Panc1 (cell line): Measurements from ENCODE around the gene BLM. TPM values are rescaled to one million over a fixed set of nuclear protein-coding genes. Genes with fewer than 3 reads are reported as not detected.

Experiments
- ATAC-seq: fragments of 200-7000 bp; cut with Tn5 transposase; 2 replicates; pipeline ENCODE4 v1.9.1; 2020; ENCODE audit warnings: mild to moderate bottlenecking, moderate library complexity
- BruUV-seq: library from RNA; stranded (reverse); fragments of 400-500 nt; replicated peaks from 2 replicates; lab custom pipeline; 2021; lab: Mats Ljungman, UMichigan
- CTCF ChIA-PET: fragments of 300-600 bp; sonication (Branson Sonifier 250); formaldehyde crosslinking; loops from one replicate; lab custom pipeline; 2022; ENCODE audit warnings: antibody characterized with exemption; lab: Charles Lee
- POLR2A ChIA-PET: fragments of 300-600 bp; sonication (Branson Sonifier 250); formaldehyde crosslinking; loops from one replicate; lab custom pipeline; 2022; ENCODE audit warnings: antibody characterized with exemption; lab: Charles Lee
- DNase-seq: peaks from one replicate; pipeline ENCODE4 v3.0.0-alpha.2; 2010; ENCODE audit warnings: low read depth, low spot score
- H3K27ac ChIP-seq: 2 replicates; pipeline ENCODE4 v1.5.1; 2011; ENCODE audit warnings: mild to moderate bottlenecking, low read length, inconsistent platforms
- H3K27me3 ChIP-seq: fragments of 200-500 bp; sonication (Bioruptor generic); 2 replicates; pipeline ENCODE4 v1.6.0; 2014; ENCODE audit warnings: low read length, inconsistent platforms; ENCODE audit not compliant: control insufficient read depth, insufficient read depth
- H3K36me3 ChIP-seq: fragments of 200-500 bp; sonication (Bioruptor generic); 2 replicates; pipeline ENCODE4 v1.5.1; 2014; ENCODE audit warnings: inconsistent platforms, mild to moderate bottlenecking, low read length, moderate library complexity; ENCODE audit not compliant: control insufficient read depth, insufficient read depth
- H3K4me1 ChIP-seq: 2 replicates; pipeline ENCODE4 v1.5.1; 2011; ENCODE audit warnings: inconsistent platforms, mild to moderate bottlenecking, low read length, moderate library complexity; ENCODE audit not compliant: control insufficient read depth, insufficient read depth
- H3K4me3 ChIP-seq, 2 experiments: 2 replicates each; pipeline ENCODE4 v1.5.1; 2011 to 2012; ENCODE audit warnings: low read depth in 2 of 2, low read length in 2 of 2, mild to moderate bottlenecking in 2 of 2, inconsistent platforms in 1 of 2, moderate library complexity in 1 of 2
- H3K9me3 ChIP-seq: fragments of 200-500 bp; sonication (Bioruptor generic); 2 replicates; pipeline ENCODE4 v1.5.1; 2014; ENCODE audit warnings: low read depth, mild to moderate bottlenecking, inconsistent platforms, low read length, moderate library complexity; ENCODE audit not compliant: control insufficient read depth, insufficient read depth
- POLR2AphosphoS5 ChIP-seq: IDR thresholded peaks from 2 replicates; pipeline ENCODE4 v1.6.1; 2012; ENCODE audit warnings: mild to moderate bottlenecking, low read depth, low read length, moderate library complexity
- SIN3A ChIP-seq: IDR thresholded peaks from 2 replicates; pipeline ENCODE4 v1.6.1; 2012; ENCODE audit warnings: low read depth, mild to moderate bottlenecking, low read length, moderate library complexity, borderline replicate concordance; ENCODE audit not compliant: insufficient read depth
- TCF7L2 ChIP-seq: IDR thresholded peaks from 2 replicates; pipeline ENCODE4 v1.6.1; 2011; ENCODE audit warnings: mild to moderate bottlenecking, low read depth, low read length, inconsistent platforms
- in situ Hi-C: cut with HindIII; loops from 2 replicates; pipeline ENCODE4 v1.10.0; 2016; ENCODE audit warnings: low sequenced_read_pairs, low pct_unique_long_range_greater_than_20kb
- intact Hi-C: fragments of 100-400 bp; cut with micrococcal nuclease; formaldehyde crosslinking; loops from one replicate; pipeline ENCODE4 v1.10.0; 2022; ENCODE audit not compliant: unreplicated experiment
- total RNA-seq: library from RNA; stranded (reverse); gene quantifications from one replicate; pipeline ENCODE4 v1.2.1, GENCODE V29; 2021; ENCODE audit not compliant: unreplicated experiment
- TF ChIP-seq, protein P1 (sequence below): fragments of 450-650 bp; IDR thresholded peaks from 2 replicates; pipeline ENCODE4 v1.5.1; 2017; ENCODE audit warnings: mild to moderate bottlenecking
- TF ChIP-seq, protein P2 (sequence below), 2 experiments: IDR thresholded peaks; 2 replicates each; pipeline ENCODE4 v1.6.1; 2011 to 2012; ENCODE audit warnings: low read depth in 2 of 2, control low read depth in 1 of 2, low read length in 1 of 2, mild to moderate bottlenecking in 1 of 2, moderate library complexity in 1 of 2; ENCODE audit not compliant: insufficient read depth in 1 of 2

BLM gene
- total RNA-seq, 1 experiment from 2014 or later = 23.9 TPM

GRCh38 chr15:90857337-90857736 is 140.2 kb downstream of the BLM start:
- BruUV-seq = no TSS peak
- CTCF ChIA-PET = no interaction called here
- in situ Hi-C loops = no loop called here

GRCh38 chr15:90857883-90858443 is 140.8 kb downstream of the BLM start:
- Histone ChIP-seq H3K27ac (no peak overlapping the region), H3K4me1 (peaks cover 23% of the 10 kb centered on the region), H3K4me3 (no peak overlapping the region), H3K36me3 (no peaks in the 10 kb centered on the region), H3K27me3 (no peaks in the 10 kb centered on the region), H3K9me3 (no peaks in the 10 kb centered on the region)
- no peak for TF ChIP-seq POLR2AphosphoS5
- TF ChIP-seq TCF7L2 = no peak
- TF ChIP-seq, protein P1, sequence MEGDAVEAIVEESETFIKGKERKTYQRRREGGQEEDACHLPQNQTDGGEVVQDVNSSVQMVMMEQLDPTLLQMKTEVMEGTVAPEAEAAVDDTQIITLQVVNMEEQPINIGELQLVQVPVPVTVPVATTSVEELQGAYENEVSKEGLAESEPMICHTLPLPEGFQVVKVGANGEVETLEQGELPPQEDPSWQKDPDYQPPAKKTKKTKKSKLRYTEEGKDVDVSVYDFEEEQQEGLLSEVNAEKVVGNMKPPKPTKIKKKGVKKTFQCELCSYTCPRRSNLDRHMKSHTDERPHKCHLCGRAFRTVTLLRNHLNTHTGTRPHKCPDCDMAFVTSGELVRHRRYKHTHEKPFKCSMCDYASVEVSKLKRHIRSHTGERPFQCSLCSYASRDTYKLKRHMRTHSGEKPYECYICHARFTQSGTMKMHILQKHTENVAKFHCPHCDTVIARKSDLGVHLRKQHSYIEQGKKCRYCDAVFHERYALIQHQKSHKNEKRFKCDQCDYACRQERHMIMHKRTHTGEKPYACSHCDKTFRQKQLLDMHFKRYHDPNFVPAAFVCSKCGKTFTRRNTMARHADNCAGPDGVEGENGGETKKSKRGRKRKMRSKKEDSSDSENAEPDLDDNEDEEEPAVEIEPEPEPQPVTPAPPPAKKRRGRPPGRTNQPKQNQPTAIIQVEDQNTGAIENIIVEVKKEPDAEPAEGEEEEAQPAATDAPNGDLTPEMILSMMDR = no peak
- TF ChIP-seq SIN3A = no peak
- TF ChIP-seq, protein P2, sequence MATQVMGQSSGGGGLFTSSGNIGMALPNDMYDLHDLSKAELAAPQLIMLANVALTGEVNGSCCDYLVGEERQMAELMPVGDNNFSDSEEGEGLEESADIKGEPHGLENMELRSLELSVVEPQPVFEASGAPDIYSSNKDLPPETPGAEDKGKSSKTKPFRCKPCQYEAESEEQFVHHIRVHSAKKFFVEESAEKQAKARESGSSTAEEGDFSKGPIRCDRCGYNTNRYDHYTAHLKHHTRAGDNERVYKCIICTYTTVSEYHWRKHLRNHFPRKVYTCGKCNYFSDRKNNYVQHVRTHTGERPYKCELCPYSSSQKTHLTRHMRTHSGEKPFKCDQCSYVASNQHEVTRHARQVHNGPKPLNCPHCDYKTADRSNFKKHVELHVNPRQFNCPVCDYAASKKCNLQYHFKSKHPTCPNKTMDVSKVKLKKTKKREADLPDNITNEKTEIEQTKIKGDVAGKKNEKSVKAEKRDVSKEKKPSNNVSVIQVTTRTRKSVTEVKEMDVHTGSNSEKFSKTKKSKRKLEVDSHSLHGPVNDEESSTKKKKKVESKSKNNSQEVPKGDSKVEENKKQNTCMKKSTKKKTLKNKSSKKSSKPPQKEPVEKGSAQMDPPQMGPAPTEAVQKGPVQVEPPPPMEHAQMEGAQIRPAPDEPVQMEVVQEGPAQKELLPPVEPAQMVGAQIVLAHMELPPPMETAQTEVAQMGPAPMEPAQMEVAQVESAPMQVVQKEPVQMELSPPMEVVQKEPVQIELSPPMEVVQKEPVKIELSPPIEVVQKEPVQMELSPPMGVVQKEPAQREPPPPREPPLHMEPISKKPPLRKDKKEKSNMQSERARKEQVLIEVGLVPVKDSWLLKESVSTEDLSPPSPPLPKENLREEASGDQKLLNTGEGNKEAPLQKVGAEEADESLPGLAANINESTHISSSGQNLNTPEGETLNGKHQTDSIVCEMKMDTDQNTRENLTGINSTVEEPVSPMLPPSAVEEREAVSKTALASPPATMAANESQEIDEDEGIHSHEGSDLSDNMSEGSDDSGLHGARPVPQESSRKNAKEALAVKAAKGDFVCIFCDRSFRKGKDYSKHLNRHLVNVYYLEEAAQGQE (IDR thresholded peaks at IDR 0.05; ENCODE audit: insufficient read depth in 1 of 2, low read depth in 2 of 2, low read length in 1 of 2) = no peak
- ATAC-seq (no peak), DNase-seq (no peak)
- in situ Hi-C loops = no loop called here
- ChIA-PET CTCF (no interaction called here), POLR2A (no interaction called here)
- intact Hi-C loops = no loop called here
- no TSS peak for BruUV-seq

More at GRCh38 chr15:90857337-90857736, 140.2 kb downstream of the BLM start:
- no peaks in the 10 kb centered on the region for H3K27me3 ChIP-seq
- no peak overlapping the region for H3K4me3 ChIP-seq
- no peaks in the 10 kb centered on the region for H3K9me3 ChIP-seq
- no peak for TF ChIP-seq SIN3A
- TF ChIP-seq, protein P2 (IDR thresholded peaks at IDR 0.05; ENCODE audit: insufficient read depth in 1 of 2, low read depth in 2 of 2, low read length in 1 of 2) = no peak
- TF ChIP-seq TCF7L2 = no peak
- TF ChIP-seq, protein P1 = no peak
- no peak for TF ChIP-seq POLR2AphosphoS5
- H3K27ac ChIP-seq = no peak overlapping the region
- DNase-seq (no peak), ATAC-seq (no peak)
- POLR2A ChIA-PET = no interaction called here
- intact Hi-C loops = no loop called here
- H3K4me1 ChIP-seq = peaks cover 18% of the 10 kb centered on the region
- H3K36me3 ChIP-seq = no peaks in the 10 kb centered on the region
